H9 (cell line): Measurements from ENCODE around the gene PRRX1. TPM values are rescaled to one million over a fixed set of nuclear protein-coding genes. Genes with fewer than 3 reads are reported as not detected.
A peak's percentile ranks its signal among the peaks of the same experiment; 100 is the strongest.

ENCODE experiments used
- DNase-seq: peaks from one replicate; pipeline ENCODE4 v3.0.0-alpha.2; 2017
- H2AFZ ChIP-seq: one replicate; pipeline ENCODE4 v1.6.1; 2013; ENCODE audit warnings: mild to moderate bottlenecking, low read length, control low read depth, moderate library complexity
- H2AK5ac ChIP-seq: 2 replicates; pipeline ENCODE4 v1.6.1; 2013; ENCODE audit warnings: low read length, control low read depth, mixed read lengths; ENCODE audit not compliant: insufficient read length
- H2BK120ac ChIP-seq: one replicate; pipeline ENCODE4 v1.6.1; 2013; ENCODE audit warnings: low read depth, mild to moderate bottlenecking, low read length, control low read depth, inconsistent platforms; ENCODE audit not compliant: poor library complexity, severe bottlenecking
- H2BK12ac ChIP-seq: 2 replicates; pipeline ENCODE4 v1.6.1; 2013; ENCODE audit warnings: low read length, control low read depth, mixed read lengths, low read depth; ENCODE audit not compliant: insufficient read length
- H2BK15ac ChIP-seq: 2 replicates; pipeline ENCODE4 v1.6.1; 2013; ENCODE audit warnings: low read depth, low read length, control low read depth
- H2BK20ac ChIP-seq: one replicate; pipeline ENCODE4 v1.6.1; 2013; ENCODE audit warnings: low read depth, mild to moderate bottlenecking, low read length, control low read depth, inconsistent platforms; ENCODE audit not compliant: poor library complexity, severe bottlenecking
- H2BK5ac ChIP-seq: 2 replicates; pipeline ENCODE4 v1.6.1; 2013; ENCODE audit warnings: low read length, control low read depth, mixed read lengths; ENCODE audit not compliant: insufficient read length
- H3K14ac ChIP-seq: 2 replicates; pipeline ENCODE4 v1.6.1; 2013; ENCODE audit warnings: low read length, control low read depth; ENCODE audit not compliant: insufficient read depth
- H3K18ac ChIP-seq: 2 replicates; pipeline ENCODE4 v1.6.1; 2013; ENCODE audit warnings: low read depth, mild to moderate bottlenecking, mixed read lengths, low read length, control low read depth; ENCODE audit not compliant: insufficient read length
- H3K23ac ChIP-seq: 2 replicates; pipeline ENCODE4 v1.6.1; 2013; ENCODE audit warnings: low read length, control low read depth, mixed read lengths, low read depth; ENCODE audit not compliant: insufficient read length
- H3K23me2 ChIP-seq: 2 replicates; pipeline ENCODE4 v1.6.1; 2013; ENCODE audit warnings: low read depth, mild to moderate bottlenecking, mixed read lengths, low read length, control low read depth; ENCODE audit not compliant: insufficient read length, poor library complexity, severe bottlenecking
- H3K27ac ChIP-seq: 2 replicates; pipeline ENCODE4 v1.5.1; 2013; ENCODE audit warnings: low read length, control low read depth, mixed read lengths, low read depth; ENCODE audit not compliant: insufficient read length
- H3K27me3 ChIP-seq: 2 replicates; pipeline ENCODE4 v1.6.1; 2013; ENCODE audit warnings: low read length, control low read depth, inconsistent platforms; ENCODE audit not compliant: insufficient read depth
- H3K4ac ChIP-seq: 2 replicates; pipeline ENCODE4 v1.6.1; 2013; ENCODE audit warnings: low read depth, mild to moderate bottlenecking, control low read depth, inconsistent platforms, low read length, moderate library complexity
- H3K4me1 ChIP-seq: 2 replicates; pipeline ENCODE4 v1.6.1; 2013; ENCODE audit warnings: low read length, control low read depth, inconsistent platforms; ENCODE audit not compliant: insufficient read depth
- H3K4me2 ChIP-seq: 2 replicates; pipeline ENCODE4 v1.6.1; 2013; ENCODE audit warnings: low read length, control low read depth, mixed read lengths; ENCODE audit not compliant: insufficient read length, insufficient read depth
- H3K56ac ChIP-seq: 2 replicates; pipeline ENCODE4 v1.6.1; 2013; ENCODE audit warnings: low read depth, mild to moderate bottlenecking, mixed read lengths, low read length, control low read depth; ENCODE audit not compliant: insufficient read length
- H3K79me1 ChIP-seq: 2 replicates; pipeline ENCODE4 v1.6.1; 2013; ENCODE audit warnings: low read depth, mild to moderate bottlenecking, moderate library complexity, low read length, control low read depth, inconsistent platforms; ENCODE audit not compliant: insufficient read depth, poor library complexity, severe bottlenecking
- H3K79me2 ChIP-seq: 2 replicates; pipeline ENCODE4 v1.6.1; 2013; ENCODE audit warnings: low read length, control low read depth, inconsistent platforms; ENCODE audit not compliant: insufficient read depth
- H3K9ac ChIP-seq: 2 replicates; pipeline ENCODE4 v1.6.1; 2013; ENCODE audit warnings: low read length, control low read depth, mixed read lengths; ENCODE audit not compliant: insufficient read length; ENCODE audit errors: extremely low read depth
- H3K9me3 ChIP-seq: one replicate; pipeline ENCODE4 v1.6.1; 2013; ENCODE audit warnings: low read depth, low read length, inconsistent platforms; ENCODE audit not compliant: control insufficient read depth
- H3T11ph ChIP-seq: one replicate; pipeline ENCODE4 v1.6.1; 2013; ENCODE audit warnings: mild to moderate bottlenecking, low read length, control low read depth, inconsistent platforms
- H4K20me1 ChIP-seq: one replicate; pipeline ENCODE4 v1.6.1; 2013; ENCODE audit not compliant: control insufficient read depth, insufficient read length, insufficient read depth
- H4K5ac ChIP-seq: 2 replicates; pipeline ENCODE4 v1.6.1; 2013; ENCODE audit warnings: low read depth, mild to moderate bottlenecking, mixed read lengths, low read length, control low read depth; ENCODE audit not compliant: insufficient read length
- H4K8ac ChIP-seq: replicated peaks from 2 replicates; pipeline ENCODE4 v1.6.1; 2013; ENCODE audit warnings: low read length, control low read depth, mixed read lengths, low read depth; ENCODE audit not compliant: insufficient read length
- H4K91ac ChIP-seq: 2 replicates; pipeline ENCODE4 v1.6.1; 2013; ENCODE audit warnings: low read depth, mild to moderate bottlenecking, moderate library complexity, mixed read lengths, low read length, control low read depth; ENCODE audit not compliant: insufficient read length
- H3K27ac Mint-ChIP-seq, 3 experiments: 2 replicates in 2 of 3; 3 replicates in 1 of 3; pipeline ENCODE4 v1.8.0; 2020 to 2021; ENCODE audit warnings: mixed read lengths in 3 of 3, mild to moderate bottlenecking in 1 of 3, moderate library complexity in 1 of 3
- H3K27me3 Mint-ChIP-seq: 2 replicates; pipeline ENCODE4 v1.8.0; 2021; ENCODE audit warnings: low read depth, mild to moderate bottlenecking, moderate library complexity, mixed read lengths
- H3K36me3 Mint-ChIP-seq, 3 experiments: 2 replicates in 2 of 3; 3 replicates in 1 of 3; pipeline ENCODE4 v1.8.0; 2020 to 2021; ENCODE audit warnings: low read depth in 3 of 3, mixed read lengths in 3 of 3; ENCODE audit not compliant: insufficient read depth in 1 of 3
- H3K4me1 Mint-ChIP-seq, 2 experiments: 2 replicates each; pipeline ENCODE4 v1.8.0; 2020; ENCODE audit warnings: mixed read lengths in 2 of 2
- H3K4me3 Mint-ChIP-seq, 2 experiments: 2 replicates in 1 of 2; 3 replicates in 1 of 2; pipeline ENCODE4 v1.8.0; 2020 to 2021; ENCODE audit warnings: mild to moderate bottlenecking in 2 of 2, mixed read lengths in 2 of 2, moderate library complexity in 1 of 2
- H3K9me3 Mint-ChIP-seq, 2 experiments: 2 replicates in 1 of 2; 3 replicates in 1 of 2; pipeline ENCODE4 v1.8.0; 2020; ENCODE audit warnings: mild to moderate bottlenecking in 2 of 2, mixed read lengths in 2 of 2, moderate library complexity in 1 of 2
- CTCF ChIP-seq: fragments of 200-600 bp; sonication (generic); conservative IDR thresholded peaks from 3 replicates; pipeline ENCODE4 v1.8.0; 2021; ENCODE audit warnings: antibody characterized with exemption, mild to moderate bottlenecking
- WGBS: extraction: QIAGEN DNeasy Blood & Tissue Kit; methylation state at CpG from one replicate; pipeline ENCODE4 v1.1.7; 2013; ENCODE audit warnings: missing lambda C conversion rate, low lambda C conversion rate, mixed read lengths; ENCODE audit not compliant: insufficient read length; ENCODE audit errors: extremely low coverage; 5-methylcytosine and 5-hydroxymethylcytosine counted together
- total RNA-seq: library from RNA; stranded (reverse); gene quantifications from 2 replicates; pipeline ENCODE4 v1.2.1, GENCODE V29; 2021

Gene PRRX1
- total RNA-seq, 1 experiment from 2014 or later = not detected

- H3K4me1 ChIP-seq = peaks cover 2% of the 10 kb centered on the region; the same call in 1 of the 2 replicates
- H3K4me3 Mint-ChIP-seq = peak overlapping the region in 1 of 2 experiments; percentile 63; a peak in 3 of 5 replicates
- peak overlapping the region; percentile 9 for H3K4me2 ChIP-seq
- peaks cover 0 to 2% (median 0%) of the 10 kb centered on the region in 3 experiments; a peak in 1 of 7 replicates for H3K36me3 Mint-ChIP-seq
- WGBS = no CpG with 5 or more reads among the region's 22 CpGs
- H3K23me2 ChIP-seq = peaks cover 7% of the 10 kb centered on the region
- no peak overlapping the region for H4K8ac ChIP-seq
- H2BK5ac ChIP-seq = no peak overlapping the region
- H3K27ac ChIP-seq = no peak overlapping the region
- peak; percentile 39 for DNase-seq
- no peak overlapping the region for H2AFZ ChIP-seq
- no peak overlapping the region for H3K56ac ChIP-seq
- no peak overlapping the region for H3K27ac Mint-ChIP-seq
- no peak overlapping the region for H3K9ac ChIP-seq
- H4K5ac ChIP-seq = no peak overlapping the region
- no peaks in the 10 kb centered on the region for H3K79me2 ChIP-seq
- H3K27me3 Mint-ChIP-seq = peaks cover 98% of the 10 kb centered on the region
- no peak overlapping the region for H3T11ph ChIP-seq
- no peak overlapping the region for H3K18ac ChIP-seq
- no peak overlapping the region for H3K4ac ChIP-seq
- H2BK15ac ChIP-seq = no peak overlapping the region
- H2BK120ac ChIP-seq = no peak overlapping the region
- H2BK12ac ChIP-seq = no peak overlapping the region
- H3K23ac ChIP-seq = no peak overlapping the region
- no peaks in the 10 kb centered on the region for H3K9me3 ChIP-seq
- no peak overlapping the region for H2AK5ac ChIP-seq
- H4K91ac ChIP-seq = no peak overlapping the region
- no peaks in the 10 kb centered on the region for H3K79me1 ChIP-seq
- no peak overlapping the region for H2BK20ac ChIP-seq
- no peak for TF ChIP-seq CTCF
- no peak overlapping the region for H3K14ac ChIP-seq
- H3K9me3 Mint-ChIP-seq = peaks cover 4 to 7% of the 10 kb centered on the region in 2 experiments; a peak in 4 of 5 replicates
- peaks cover 64% of the 10 kb centered on the region for H3K27me3 ChIP-seq
- no peaks in the 10 kb centered on the region for H4K20me1 ChIP-seq
- H3K4me1 Mint-ChIP-seq = peaks cover 40 to 51% of the 10 kb centered on the region in 2 experiments
Observed at GRCh38 chr1:170669586-170670530, 5.9 kb downstream of the PRRX1 start.
